T-helper 2 cell treated with Interferon-gamma antibody and Interleukin-4, amounts not matched to agents 100 ng/mL and 5 ng/mL, for 36 hours (primary cell): ENCODE results near the gene ZSCAN22. TPM values are rescaled to one million over a fixed set of nuclear protein-coding genes. Genes with fewer than 3 reads are reported as not detected.

Experiments
- intact Hi-C: fragments of 100-400 bp; cut with micrococcal nuclease; formaldehyde crosslinking; loops from one replicate; pipeline ENCODE4 v1.15.1; 2023
- total RNA-seq: library from RNA; stranded (reverse); gene quantifications from 2 replicates; pipeline ENCODE4 v1.2.3, GENCODE V29; 2022

Gene ZSCAN22
- total RNA-seq, 1 donor from 2014 or later = 4.3 TPM

DNA sequence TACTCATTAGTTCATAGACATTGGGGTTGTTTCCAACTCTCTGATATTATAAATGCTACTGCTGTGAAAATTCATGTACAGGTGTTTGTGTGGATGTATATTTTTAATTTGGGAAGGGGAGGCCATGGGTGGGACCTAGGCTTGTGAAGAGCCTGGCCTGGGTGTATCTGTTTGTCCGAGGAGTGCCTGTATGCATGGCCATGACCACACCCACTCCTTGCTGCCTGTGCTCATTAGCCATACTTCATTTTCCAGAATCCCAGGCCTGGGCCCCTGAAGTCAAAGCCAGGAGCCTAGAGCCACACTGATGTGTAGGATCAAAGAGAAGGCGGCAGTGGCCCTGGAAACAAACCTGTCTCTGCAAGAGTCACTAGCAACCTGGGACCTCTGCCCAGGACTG is 11.2 kb upstream of the ZSCAN22 start:
- intact Hi-C loops = no loop called here

DNA sequence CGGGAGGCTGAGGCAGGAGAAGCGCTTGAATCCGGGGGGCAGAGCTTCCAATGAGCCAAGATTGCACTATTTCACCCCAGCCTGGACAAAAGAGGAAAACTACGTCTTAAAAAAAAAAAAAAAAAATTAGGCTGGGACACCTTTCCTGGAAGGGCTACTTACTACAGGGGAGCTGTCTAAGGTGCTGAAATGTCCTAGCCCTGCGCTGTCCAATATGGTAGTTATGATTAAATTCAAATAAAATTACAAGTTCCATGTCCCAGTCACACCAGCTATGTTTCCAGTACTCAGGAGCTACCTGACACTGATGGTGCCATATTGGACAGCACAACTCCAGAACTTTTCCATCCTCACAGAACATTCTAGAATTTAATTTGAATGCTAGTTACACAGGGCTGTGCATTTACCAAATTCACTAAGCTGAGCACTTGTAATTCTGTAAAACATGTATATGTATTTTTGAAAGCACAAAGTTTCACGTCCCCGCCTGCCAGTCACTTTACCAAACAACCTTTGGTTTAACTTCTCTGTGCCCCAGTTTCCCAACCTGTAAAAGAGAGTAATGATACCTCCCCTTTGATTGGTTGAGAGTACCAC is 9.2 kb upstream of the ZSCAN22 start:
- intact Hi-C loops = no loop called here

DNA sequence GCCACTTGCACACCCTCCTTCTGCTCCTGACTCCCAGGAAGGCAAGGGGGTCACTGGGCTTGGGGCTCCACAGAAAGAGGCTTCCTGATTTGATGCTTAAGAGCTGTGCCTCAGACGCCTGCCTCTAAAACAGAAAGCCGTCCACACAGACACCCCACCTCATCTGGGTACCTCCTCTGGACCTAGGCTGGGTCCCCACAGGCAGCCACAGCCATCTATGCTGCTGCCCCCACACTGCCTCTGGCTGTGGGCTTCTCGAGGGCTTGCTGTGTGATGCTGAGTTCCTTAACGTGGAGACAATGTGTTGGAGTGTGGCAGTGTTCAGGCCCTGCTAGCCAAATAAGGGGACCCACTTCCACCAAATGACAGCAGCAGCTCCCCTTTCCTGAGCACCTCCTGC is 8.5 kb upstream of the ZSCAN22 start:
- intact Hi-C loops = no loop called here

DNA sequence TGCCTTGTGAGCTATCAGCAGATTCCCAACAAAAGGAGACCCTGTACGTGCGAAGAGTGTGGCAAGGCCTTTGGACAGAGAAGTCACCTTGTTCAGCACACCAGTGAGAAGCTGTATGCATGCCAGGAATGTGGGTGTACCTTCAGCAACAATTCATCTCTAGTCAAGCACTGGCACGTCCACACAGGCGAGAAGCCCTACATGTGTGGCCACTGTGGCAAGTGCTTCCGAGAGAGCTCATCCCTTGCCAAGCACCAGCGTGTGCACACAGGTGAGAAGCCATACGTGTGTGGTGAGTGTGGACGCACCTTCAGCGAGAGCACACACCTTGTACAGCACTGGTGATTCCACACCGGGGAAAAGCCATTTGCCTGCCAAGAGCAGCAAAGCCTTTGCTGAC is 7.6 kb upstream of the ZSCAN22 start:
- intact Hi-C loops = no loop called here

DNA sequence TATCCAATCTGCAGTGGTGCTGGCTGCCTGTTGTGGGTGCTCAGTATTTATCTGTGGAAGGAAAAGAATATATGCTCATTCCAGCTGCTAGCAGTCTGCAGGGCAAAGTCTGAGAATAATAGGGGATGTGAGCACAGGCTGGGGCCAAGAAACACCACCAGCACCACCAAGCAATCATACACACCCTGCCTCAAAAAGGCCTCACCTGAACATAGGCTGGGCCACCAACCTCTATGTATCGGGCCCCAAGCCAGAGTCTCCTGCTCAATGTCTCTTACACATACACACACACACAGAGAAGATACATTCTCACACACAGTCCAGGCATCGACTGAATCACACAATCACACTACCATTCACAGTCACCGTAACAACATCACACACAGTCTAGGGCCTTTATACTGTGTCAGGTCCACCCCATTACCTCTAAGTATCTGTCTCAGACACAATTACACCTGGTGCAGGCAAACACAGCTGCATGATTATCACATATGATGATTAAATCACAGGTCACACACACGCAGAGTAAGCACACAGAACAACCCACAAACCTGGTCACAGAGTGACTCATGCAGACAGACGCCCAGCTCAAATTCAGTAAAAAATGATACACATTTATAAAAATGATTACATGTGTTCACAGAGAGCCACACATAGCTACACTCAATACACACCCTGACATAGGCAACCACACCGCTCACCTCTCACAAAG is 1.3 kb upstream of the ZSCAN22 start:
- intact Hi-C loops = loop anchor here (1.0 to 5.0 kb wide), 6 partner anchors 47 to 890 kb away; partner anchors contain the start of genes RPS5, ZNF446, ZNF584 and ZNF749

DNA sequence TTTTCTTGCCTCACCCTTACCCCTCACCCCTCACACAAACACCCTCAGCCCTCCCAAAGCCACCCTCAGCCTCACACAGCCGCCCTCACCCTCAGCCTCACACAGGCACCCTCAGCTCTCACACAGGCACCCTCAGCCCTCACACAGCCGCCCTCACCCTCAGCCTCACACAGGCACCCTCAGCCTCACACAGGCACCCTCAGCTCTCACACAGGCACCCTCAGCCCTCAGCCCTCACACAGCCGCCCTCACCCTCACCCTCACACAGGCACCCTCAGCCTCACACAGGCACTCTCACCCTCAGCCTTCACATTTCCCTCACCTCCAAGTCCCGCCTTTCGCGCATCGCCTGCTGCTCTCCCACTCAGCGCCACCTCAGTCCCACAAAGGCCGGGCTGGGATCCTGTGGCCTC is 287 bp upstream of the ZSCAN22 start:
- intact Hi-C loops = loop anchor here (1.0 to 5.0 kb wide), 6 partner anchors 48 to 891 kb away; partner anchors contain the start of genes RPS5, ZNF446, ZNF584 and ZNF749

DNA sequence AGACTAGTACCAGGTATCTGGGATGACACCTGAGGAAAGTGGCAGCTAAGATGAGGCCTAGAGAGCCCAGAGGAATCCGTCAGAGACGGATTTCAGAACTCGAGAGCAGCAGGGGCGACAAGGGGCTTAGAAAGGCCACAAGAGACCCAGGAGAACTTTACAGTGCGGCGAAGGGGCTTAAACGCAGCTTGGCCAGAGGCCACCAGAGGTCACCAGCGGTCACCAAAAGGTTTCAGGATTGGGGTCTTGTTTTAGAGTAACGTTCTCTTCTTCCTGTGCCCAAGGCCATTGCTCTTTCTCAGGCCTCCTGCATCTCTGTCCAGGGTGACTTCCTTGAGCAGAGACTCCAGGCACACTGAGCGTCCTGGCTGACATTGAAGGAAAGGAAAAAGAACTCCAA is 2.2 kb downstream of the ZSCAN22 start:
- intact Hi-C loops = loop anchor here (5.0 kb wide), 2 partner anchors 78 to 148 kb away; partner anchors contain the start of genes ZNF446 and ZNF584

DNA sequence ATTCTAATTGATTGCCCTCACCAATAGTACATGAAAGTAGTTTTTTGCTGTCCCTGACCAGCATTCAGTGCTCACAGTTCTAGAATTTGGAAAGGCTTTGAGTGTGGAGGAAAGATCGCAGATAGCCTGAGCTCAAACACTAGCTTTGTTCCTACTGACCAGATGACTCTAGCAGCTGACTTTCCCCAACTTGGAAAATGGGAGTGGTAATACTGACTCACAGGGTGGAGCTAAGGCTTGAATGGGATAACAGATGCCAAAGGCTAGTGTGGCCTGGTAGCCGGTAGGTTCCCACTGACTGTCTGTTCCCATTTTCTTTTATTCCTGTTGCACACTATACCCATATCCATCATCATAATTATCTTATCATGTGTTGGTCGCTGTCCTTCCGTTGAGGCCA is 3.7 kb downstream of the ZSCAN22 start:
- intact Hi-C loops = no loop called here

DNA sequence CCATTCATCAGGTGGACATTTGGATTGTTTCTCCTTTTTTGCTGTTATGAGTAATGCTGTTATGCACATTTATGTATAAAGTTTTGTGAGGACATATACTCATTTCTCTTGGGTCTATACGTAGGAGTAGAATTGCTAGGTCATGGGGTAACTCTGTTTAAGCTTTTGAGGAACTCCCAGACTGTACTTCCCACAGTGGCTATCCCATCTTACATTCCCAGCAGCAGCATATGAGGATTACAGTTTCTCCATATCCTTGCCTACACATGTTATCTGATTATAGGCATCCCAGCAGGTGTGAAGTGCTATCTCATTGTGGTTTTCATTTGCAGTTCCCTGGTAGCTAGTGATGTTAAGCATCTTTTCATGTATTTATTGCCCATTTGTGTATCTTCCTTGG is 5.9 kb downstream of the ZSCAN22 start:
- intact Hi-C loops = no loop called here

DNA sequence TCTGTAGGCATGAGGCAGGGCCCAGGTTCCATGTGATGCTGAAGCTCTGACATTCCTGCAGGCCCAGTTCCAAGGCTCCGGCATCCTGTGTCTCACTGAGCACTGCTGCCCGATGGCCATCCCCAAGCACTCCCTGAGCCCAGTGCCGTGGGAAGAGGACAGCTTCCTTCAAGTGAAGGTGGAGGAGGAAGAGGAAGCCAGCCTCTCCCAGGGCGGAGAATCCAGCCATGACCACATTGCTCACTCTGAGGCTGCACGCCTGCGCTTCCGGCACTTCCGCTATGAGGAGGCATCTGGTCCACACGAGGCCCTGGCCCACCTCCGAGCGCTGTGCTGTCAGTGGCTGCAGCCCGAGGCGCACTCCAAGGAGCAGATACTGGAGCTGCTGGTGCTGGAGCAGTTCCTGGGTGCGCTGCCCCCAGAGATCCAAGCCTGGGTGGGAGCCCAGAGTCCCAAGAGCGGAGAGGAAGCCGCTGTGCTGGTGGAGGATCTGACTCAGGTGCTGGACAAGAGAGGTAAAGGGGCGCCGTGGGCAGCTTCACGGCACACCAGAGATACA is 8.0 kb downstream of the ZSCAN22 start:
- intact Hi-C loops = no loop called here

DNA sequence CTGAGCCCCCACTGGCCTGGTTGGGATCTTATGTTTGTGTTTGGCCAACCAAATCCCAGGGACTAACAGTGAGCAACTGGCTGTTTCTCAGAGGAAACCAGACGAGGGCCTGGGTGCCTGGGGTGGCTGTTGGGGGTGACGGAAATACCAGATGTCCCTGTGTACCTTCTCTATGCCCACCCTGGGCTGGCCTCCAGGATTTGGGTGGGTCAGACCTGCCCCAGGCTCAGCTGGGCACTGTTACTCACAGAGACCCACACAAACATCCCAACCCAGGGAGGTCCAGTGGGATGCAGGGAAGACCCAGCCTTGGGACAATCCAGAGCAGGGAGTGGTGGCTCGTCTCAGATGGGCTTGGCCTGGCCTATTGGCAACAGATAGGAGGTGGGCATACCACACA is 8.8 kb downstream of the ZSCAN22 start:
- intact Hi-C loops = no loop called here

DNA sequence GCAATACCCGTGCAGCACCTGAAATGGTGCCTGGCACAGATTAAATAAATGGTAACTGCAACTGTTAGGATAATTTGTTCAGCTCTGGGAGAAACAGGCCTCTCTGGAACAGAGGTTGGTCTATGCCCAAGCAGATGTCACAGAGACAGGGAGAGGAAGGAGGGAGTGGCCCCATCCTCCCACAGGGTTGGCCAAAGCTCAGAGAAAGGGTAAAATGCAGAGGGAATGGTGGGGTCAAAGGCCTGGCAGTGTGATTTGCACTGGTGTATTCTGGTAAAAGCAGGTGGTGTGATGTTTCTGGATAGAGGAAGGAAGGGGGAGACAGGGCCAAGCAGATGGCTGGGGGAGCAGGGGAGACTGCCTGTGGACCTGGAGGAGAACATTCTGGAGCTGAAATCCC is 9.4 kb downstream of the ZSCAN22 start:
- intact Hi-C loops = no loop called here

DNA sequence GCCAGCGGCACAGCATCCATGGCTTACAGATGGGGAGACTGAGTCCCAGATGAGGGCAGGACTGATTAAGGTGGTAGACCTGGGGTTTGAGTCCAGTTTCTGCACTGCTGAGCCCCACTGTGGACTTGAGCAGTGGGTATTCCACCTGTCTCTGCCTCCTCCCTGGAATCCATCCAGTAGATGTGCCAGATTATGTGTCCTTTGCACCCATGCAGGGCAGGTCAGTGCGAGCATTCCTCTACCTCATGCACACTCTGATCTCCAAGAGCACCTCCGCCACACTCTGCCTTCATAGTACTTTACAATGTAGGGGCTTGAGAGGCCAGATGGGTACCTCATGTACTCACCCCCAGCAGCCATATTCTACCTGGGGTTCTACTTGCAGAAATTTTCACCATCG is 10.0 kb downstream of the ZSCAN22 start:
- intact Hi-C loops = no loop called here

DNA sequence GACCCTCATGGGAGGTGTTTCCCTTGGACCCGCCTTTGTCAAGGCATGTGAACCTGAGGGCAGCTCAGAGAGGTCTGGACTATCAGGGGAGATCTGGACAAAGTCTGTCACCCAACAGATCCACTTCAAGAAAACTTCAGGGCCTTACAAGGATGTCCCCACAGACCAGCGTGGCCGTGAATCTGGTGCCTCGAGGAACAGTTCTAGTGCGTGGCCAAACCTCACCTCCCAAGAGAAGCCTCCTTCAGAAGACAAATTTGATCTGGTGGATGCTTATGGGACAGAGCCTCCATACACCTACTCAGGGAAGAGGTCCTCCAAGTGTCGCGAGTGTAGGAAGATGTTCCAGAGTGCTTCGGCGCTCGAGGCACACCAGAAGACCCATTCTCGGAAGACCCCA is 11.5 kb downstream of the ZSCAN22 start:
- intact Hi-C loops = no loop called here

DNA sequence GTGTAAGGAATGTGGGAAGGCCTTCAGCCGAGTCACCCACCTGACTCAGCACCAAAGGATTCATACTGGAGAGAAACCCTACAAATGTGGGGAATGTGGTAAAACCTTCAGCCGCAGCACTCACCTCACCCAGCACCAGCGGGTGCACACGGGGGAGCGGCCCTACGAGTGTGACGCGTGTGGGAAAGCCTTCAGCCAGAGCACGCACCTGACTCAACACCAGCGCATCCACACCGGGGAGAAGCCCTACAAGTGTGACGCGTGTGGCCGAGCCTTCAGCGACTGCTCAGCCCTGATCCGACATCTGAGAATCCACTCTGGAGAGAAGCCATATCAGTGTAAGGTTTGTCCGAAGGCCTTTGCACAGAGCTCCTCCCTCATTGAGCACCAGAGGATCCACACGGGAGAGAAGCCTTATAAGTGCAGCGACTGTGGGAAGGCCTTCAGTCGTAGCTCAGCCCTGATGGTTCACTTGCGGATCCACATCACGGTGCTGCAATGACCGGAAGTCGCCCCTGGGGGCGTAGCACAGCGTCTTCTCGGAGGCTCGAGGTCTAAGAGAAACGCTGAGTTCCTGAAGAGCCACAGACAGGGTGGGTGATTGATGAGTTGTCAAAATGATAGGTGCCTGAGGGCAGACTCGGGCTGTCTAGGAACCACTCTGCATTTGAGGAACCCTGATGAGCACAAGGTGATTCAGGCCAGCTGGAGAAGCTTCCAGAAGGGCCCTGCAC is 12.2 kb downstream of the ZSCAN22 start:
- intact Hi-C loops = no loop called here

DNA sequence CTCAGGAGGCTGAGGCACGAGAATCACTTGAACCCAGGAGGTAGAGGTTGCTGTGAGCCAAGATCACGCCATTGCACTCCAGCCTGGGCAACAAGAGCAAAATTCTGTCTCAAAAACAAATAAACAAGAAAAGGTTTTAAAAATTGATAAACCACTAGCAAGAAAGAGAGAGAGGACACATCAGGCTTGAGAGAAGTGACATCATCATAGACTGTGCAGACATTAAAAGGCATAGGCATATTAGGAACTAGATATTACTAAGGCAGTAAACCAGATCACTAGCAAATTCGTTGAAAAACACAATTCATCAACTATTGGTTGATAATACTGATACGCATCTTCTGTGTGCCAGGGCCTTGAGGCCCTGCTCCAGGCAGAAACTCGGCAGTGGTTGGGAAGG is 18.8 kb downstream of the ZSCAN22 start:
- intact Hi-C loops = loop anchor here (5.0 kb wide), 1 partner anchor 68 kb away; the partner anchor contains the start of gene ZNF8

DNA sequence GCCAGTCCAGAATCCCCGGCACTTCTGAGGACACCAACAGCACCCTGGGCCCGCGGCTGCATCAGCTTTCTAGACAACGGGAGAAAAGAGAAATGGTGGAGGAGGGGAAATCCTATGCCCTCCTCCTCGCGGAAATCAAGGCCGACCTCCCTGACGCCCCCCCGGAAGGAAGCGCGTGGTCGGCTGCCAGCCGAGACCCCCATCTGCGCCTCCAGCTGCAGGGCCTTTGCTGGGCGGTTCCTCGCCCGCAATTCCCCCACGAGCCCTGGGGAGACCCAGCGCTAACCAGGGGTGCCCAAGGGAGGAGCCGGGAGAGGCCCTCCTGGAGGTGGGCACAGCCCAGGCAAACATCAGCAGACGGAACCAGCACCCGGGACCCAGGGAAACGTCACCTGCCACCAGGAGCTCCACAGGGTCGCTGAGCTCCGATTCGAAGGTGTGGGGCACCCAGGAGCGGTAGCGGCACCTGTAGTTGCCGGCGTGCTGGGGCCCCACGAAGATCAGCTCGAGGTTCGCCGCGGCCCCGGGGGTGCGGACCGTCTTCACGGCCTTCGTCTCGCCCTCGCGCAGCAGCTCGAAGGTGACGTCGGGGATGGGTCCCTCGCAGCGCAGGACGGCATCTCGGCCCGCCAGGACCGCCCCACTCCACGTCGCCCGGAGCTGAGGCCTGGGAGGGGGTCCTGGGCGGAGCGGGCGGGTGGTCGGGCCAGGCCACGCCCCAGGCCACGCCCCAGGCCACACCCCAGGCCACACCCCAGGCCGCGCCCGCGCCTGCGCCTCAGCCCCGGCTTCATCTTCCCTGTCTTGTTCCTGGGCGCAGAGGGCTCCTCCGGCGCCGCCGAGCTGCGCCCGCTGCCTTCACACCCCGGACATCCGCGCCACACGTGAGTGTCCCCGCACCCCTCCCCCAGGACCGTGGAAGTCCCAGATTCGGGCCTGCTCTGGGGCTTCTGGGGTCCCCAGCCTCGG is 20.5 kb downstream of the ZSCAN22 start:
- intact Hi-C loops = loop anchor here (1.0 to 5.0 kb wide), 5 partner anchors 15 to 164 kb away; partner anchors contain the start of genes ZNF274, ZNF497, ZNF8 and ZNF837

DNA sequence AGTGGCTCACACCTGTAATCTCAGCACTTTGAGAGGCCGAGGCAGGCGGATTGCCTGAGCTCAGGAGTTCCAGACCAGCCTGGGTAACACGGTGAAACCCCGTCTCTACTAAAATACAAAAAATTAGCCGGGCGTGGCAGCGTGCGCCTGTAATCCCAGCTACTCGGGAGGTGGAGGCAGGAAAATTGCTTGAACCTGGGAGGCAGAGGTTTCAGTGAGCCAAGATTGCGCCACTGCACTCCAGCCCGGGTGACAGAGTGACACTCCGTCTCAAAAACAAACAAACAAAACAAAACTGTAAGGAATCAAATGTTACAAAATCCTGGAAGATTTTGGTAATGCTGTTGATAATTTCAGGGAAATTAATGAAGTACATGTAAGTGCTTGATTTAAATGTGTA is 21.3 kb downstream of the ZSCAN22 start:
- intact Hi-C loops = loop anchor here (5.0 kb wide), 1 partner anchor 71 kb away; the partner anchor contains the start of gene ZNF8

DNA sequence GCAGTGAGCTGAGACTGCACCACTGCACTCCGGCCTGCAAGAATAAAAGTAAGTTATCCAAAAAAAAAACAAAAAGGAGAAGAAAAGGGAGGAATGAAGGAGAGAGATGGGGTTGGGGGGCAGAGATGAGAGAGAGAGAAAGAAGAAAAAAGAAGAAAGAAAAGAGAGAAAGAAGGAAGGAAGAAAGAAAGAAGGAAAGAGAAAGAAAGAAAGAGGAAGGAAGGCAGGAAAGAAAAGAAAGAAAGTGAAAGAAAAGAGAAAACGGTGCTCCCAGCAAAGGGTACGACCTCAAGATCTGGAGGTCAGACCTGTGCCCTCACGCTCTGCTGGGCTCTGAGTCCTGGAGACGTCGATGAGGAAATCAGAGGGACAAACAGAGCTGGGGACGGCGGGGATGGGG is 22.8 kb downstream of the ZSCAN22 start:
- intact Hi-C loops = loop anchor here (5.0 kb wide), 1 partner anchor 72 kb away; the partner anchor contains the start of gene ZNF8
